Measurements from ENCODE around the gene SCTR.

DNA sequence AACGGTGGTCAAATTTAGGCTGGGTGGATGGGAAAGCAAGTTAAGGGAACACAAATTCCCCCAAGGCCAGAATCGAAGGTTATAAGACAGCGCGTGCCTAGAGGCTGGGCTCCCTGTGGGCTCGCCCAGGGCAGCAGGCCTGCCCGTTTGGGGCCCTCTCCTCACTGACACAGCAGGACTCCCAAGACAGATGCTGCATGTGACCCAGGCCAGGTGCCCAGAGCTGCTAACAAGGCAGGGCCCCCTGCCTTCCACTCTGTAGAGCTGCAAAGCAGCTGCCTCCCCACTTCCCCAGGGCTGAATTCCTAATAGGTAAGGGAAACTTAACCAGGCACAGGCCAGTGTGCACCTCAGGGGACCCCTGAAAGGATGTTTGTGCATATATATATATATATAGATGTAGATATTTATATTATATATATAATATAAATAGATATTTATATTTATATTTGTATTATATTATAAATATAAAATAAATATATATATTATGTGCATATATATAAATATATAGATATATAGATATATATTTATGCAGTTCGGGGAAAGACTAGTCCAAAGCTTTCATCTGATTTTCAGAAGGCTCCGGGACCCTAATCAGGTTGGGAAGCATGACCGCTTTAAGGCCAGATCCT is 48.9 kb downstream of the SCTR start:
- TF ChIP-seq, protein P1, sequence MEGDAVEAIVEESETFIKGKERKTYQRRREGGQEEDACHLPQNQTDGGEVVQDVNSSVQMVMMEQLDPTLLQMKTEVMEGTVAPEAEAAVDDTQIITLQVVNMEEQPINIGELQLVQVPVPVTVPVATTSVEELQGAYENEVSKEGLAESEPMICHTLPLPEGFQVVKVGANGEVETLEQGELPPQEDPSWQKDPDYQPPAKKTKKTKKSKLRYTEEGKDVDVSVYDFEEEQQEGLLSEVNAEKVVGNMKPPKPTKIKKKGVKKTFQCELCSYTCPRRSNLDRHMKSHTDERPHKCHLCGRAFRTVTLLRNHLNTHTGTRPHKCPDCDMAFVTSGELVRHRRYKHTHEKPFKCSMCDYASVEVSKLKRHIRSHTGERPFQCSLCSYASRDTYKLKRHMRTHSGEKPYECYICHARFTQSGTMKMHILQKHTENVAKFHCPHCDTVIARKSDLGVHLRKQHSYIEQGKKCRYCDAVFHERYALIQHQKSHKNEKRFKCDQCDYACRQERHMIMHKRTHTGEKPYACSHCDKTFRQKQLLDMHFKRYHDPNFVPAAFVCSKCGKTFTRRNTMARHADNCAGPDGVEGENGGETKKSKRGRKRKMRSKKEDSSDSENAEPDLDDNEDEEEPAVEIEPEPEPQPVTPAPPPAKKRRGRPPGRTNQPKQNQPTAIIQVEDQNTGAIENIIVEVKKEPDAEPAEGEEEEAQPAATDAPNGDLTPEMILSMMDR (IDR thresholded peaks at IDR 0.05) = no peak
- TF ChIP-seq, protein P2, sequence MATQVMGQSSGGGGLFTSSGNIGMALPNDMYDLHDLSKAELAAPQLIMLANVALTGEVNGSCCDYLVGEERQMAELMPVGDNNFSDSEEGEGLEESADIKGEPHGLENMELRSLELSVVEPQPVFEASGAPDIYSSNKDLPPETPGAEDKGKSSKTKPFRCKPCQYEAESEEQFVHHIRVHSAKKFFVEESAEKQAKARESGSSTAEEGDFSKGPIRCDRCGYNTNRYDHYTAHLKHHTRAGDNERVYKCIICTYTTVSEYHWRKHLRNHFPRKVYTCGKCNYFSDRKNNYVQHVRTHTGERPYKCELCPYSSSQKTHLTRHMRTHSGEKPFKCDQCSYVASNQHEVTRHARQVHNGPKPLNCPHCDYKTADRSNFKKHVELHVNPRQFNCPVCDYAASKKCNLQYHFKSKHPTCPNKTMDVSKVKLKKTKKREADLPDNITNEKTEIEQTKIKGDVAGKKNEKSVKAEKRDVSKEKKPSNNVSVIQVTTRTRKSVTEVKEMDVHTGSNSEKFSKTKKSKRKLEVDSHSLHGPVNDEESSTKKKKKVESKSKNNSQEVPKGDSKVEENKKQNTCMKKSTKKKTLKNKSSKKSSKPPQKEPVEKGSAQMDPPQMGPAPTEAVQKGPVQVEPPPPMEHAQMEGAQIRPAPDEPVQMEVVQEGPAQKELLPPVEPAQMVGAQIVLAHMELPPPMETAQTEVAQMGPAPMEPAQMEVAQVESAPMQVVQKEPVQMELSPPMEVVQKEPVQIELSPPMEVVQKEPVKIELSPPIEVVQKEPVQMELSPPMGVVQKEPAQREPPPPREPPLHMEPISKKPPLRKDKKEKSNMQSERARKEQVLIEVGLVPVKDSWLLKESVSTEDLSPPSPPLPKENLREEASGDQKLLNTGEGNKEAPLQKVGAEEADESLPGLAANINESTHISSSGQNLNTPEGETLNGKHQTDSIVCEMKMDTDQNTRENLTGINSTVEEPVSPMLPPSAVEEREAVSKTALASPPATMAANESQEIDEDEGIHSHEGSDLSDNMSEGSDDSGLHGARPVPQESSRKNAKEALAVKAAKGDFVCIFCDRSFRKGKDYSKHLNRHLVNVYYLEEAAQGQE (IDR thresholded peaks at IDR 0.05; ENCODE audit: insufficient read depth in 1 of 2, low read depth in 2 of 2, low read length in 1 of 2) = no peak

Data from Panc1 (cell line).